Ascending aorta (tissue), 2 donors: ENCODE data around the gene ASB5. TPM values are rescaled to one million over a fixed set of nuclear protein-coding genes. Genes with fewer than 3 reads are reported as not detected.

ENCODE experiments used
- DNase-seq, 2 donors: peaks; one replicate each; pipeline ENCODE4 v3.0.0-alpha.2; 2019; ENCODE audit warnings: low spot score in 2 of 2
- H3K27ac ChIP-seq, 2 donors: fragments of 200-600 bp; sonication (generic); one replicate each; pipeline ENCODE4 v1.5.1; 2016 to 2017; ENCODE audit warnings: mild to moderate bottlenecking in 1 of 2
- H3K27me3 ChIP-seq: fragments of 200-600 bp; sonication (generic); one replicate; pipeline ENCODE4 v1.5.1; 2017
- H3K36me3 ChIP-seq, 2 donors: fragments of 200-600 bp; sonication (generic); one replicate each; pipeline ENCODE4 v1.5.1; 2016
- H3K4me1 ChIP-seq, 2 donors: fragments of 200-600 bp; sonication (generic); one replicate each; pipeline ENCODE4 v1.5.1; 2016 to 2017; ENCODE audit warnings: mild to moderate bottlenecking in 1 of 2
- H3K4me3 ChIP-seq, 2 donors: fragments of 200-600 bp; sonication (generic); one replicate each; pipeline ENCODE4 v1.5.1; 2016 to 2017; ENCODE audit warnings: mild to moderate bottlenecking in 1 of 2
- H3K9me3 ChIP-seq, 2 donors: fragments of 200-600 bp; sonication (generic); one replicate each; pipeline ENCODE4 v1.5.1; 2016
- intact Hi-C: fragments of 100-400 bp; cut with DNase I; formaldehyde crosslinking; loops from one replicate; pipeline ENCODE4 v1.15.1; 2023
- total RNA-seq: library from RNA; depleted of rRNA; stranded (reverse); fragments of >200 nt; gene quantifications from one replicate; pipeline ENCODE4 v1.1.0, GENCODE V29; 2016
- TF ChIP-seq, protein P1 (sequence below), 3 experiments: fragments of 200-600 bp in 2 of 3; fragments of 450-650 bp in 1 of 3; sonication (generic) in 2 of 3; IDR thresholded peaks; one replicate each; pipeline ENCODE4 v1.5.1; 2016 to 2019; ENCODE audit warnings: antibody characterized with exemption in 3 of 3, mild to moderate bottlenecking in 1 of 3, moderate library complexity in 1 of 3

ASB5 gene
- total RNA-seq, 1 donor from 2014 or later = not detected

DNA sequence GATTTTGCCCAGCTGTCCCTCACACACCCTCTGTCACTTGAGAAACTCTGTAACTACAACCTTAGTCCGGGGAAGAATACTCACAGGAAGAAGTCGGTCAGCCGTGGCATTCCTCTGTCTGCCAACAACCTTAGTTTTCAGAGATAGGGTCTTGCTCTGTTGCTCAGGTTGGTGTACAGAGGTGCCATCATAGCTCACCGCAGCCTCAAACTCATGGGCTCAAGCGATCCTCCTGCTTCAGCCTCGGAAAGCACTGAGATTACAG, 38.6 kb upstream of the ASB5 start:
- H3K27ac ChIP-seq = no peak overlapping the region
- no peak overlapping the region for H3K4me3 ChIP-seq
- no peaks in the 10 kb centered on the region for H3K9me3 ChIP-seq
- H3K36me3 ChIP-seq = no peaks in the 10 kb centered on the region
- no peak for DNase-seq
- TF ChIP-seq, protein P1, sequence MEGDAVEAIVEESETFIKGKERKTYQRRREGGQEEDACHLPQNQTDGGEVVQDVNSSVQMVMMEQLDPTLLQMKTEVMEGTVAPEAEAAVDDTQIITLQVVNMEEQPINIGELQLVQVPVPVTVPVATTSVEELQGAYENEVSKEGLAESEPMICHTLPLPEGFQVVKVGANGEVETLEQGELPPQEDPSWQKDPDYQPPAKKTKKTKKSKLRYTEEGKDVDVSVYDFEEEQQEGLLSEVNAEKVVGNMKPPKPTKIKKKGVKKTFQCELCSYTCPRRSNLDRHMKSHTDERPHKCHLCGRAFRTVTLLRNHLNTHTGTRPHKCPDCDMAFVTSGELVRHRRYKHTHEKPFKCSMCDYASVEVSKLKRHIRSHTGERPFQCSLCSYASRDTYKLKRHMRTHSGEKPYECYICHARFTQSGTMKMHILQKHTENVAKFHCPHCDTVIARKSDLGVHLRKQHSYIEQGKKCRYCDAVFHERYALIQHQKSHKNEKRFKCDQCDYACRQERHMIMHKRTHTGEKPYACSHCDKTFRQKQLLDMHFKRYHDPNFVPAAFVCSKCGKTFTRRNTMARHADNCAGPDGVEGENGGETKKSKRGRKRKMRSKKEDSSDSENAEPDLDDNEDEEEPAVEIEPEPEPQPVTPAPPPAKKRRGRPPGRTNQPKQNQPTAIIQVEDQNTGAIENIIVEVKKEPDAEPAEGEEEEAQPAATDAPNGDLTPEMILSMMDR (IDR thresholded peaks at IDR 0.05) = no peak
- no peaks in the 10 kb centered on the region for H3K4me1 ChIP-seq
- H3K27me3 ChIP-seq = no peaks in the 10 kb centered on the region
- intact Hi-C loops = no loop called here

DNA sequence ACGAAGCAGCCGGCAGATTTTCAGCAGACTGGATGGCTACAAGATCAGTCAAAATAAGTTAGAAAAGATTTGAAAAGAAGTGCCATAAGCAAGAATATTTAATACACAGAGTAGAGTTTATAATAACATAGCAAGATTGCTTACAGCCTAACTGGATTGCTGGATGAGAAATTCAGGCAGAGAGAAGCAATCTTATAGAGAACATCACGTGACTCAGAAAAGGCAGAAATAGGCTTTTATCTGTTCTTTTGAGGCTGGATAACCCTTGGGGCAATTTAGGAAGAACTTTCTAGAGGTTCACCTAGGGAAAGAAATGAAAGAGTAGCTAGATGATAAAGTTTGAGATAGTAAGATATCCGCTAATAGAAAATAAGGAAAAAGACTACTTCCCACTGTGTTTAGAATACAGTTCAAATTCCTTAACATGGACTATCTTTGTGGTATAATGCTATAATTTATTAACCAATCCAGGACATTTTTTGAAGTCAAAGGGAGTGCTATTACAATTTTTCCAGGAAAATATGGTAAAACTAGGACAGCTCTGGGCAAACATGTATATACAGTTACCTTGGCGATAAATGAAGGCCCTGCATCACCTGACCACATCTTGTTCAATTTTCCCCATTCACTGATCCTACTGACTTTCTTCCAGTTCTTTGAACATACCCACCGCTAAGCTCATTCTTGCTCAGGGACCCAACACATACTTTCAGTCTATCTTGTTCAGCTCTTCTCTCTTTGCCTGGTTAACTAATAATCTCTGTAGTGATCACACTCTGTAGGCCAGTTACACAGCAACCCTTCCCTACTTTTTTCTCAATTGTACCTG, 38.0 kb upstream of the ASB5 start:
- H3K27ac ChIP-seq = no peak overlapping the region
- H3K27me3 ChIP-seq = no peaks in the 10 kb centered on the region
- no peak for DNase-seq
- no peaks in the 10 kb centered on the region for H3K4me1 ChIP-seq
- H3K36me3 ChIP-seq = no peaks in the 10 kb centered on the region
- intact Hi-C loops = no loop called here
- TF ChIP-seq, protein P1 (IDR thresholded peaks at IDR 0.05) = no peak
- H3K4me3 ChIP-seq = no peak overlapping the region
- H3K9me3 ChIP-seq = no peaks in the 10 kb centered on the region

DNA sequence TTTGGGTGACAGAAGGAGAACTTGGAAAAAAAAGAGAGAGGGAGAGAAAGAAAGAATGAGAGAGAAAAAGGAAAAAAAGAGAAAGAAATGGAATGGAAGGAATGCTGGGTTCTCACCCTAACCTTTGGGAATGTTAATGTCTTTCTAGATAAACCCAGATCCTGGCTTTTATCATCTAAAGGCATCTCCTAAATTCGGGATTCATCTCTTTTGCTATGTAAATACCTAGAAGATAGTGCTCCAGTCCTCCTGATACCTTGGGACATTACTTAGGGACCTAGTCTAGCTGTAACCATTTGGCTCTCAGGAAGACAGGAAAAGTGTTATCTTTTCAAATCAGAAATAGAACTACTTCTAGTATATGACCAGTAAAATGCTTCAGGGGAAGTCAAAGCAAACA, 34.9 kb upstream of the ASB5 start:
- intact Hi-C loops = no loop called here

DNA sequence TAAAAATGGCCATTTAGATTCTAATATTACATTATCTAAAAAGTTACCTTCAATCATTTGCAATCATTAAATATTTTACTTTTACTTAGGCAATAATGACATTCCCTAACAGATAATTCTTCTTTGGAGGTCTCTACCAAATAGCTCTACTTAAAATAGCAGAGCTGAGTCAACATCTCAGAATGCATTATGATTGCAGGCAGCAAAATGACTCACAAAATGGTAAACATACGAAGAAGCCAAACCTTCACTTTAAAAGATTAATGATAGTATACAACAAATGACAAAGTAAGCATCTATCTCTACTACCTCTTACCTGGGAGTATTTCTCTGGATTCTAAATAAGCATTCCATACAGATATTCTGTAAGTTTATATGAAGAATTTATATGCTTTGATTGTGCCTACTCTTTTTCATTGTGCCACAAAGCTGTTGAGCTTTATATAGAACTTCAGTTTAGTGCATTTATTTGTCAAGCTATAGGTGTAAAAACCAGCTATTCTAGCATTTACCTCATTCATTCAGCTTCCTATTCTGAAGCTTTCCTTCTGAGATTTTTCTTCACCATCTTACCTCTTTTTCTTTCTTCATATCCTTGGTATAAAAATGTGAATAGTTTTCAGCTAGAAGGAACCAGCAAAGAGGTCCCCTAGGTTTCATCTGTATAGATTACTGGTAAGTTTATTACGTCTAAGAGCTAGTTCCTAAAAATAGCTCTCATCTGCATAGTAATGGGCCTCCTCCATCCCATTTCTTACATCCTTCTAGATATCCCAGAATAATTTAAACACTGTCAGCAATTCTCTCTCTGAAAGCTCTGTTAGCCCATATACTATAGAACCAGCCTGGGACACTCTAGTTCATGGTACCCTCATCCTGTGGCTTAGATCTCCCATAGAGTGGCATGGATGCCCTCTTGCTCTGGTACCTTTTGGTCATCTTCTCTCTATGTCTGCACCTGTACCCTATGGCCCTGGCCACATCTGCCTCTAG, 33.6 kb upstream of the ASB5 start:
- TF ChIP-seq, protein P1 (IDR thresholded peaks at IDR 0.05) = no peak
- H3K9me3 ChIP-seq = no peaks in the 10 kb centered on the region
- intact Hi-C loops = no loop called here
- H3K4me3 ChIP-seq = no peak overlapping the region
- no peaks in the 10 kb centered on the region for H3K27me3 ChIP-seq
- H3K36me3 ChIP-seq = no peaks in the 10 kb centered on the region
- DNase-seq = no peak
- no peak overlapping the region for H3K27ac ChIP-seq
- H3K4me1 ChIP-seq = no peaks in the 10 kb centered on the region

More for the DNA sequence above, 34.9 kb upstream of the ASB5 start:
- no peak overlapping the region for H3K27ac ChIP-seq
- H3K4me3 ChIP-seq = no peak overlapping the region
- no peaks in the 10 kb centered on the region for H3K4me1 ChIP-seq
- H3K27me3 ChIP-seq = no peaks in the 10 kb centered on the region
- no peaks in the 10 kb centered on the region for H3K36me3 ChIP-seq
- DNase-seq = no peak
- H3K9me3 ChIP-seq = no peaks in the 10 kb centered on the region
- TF ChIP-seq, protein P1 (IDR thresholded peaks at IDR 0.05) = no peak

DNA sequence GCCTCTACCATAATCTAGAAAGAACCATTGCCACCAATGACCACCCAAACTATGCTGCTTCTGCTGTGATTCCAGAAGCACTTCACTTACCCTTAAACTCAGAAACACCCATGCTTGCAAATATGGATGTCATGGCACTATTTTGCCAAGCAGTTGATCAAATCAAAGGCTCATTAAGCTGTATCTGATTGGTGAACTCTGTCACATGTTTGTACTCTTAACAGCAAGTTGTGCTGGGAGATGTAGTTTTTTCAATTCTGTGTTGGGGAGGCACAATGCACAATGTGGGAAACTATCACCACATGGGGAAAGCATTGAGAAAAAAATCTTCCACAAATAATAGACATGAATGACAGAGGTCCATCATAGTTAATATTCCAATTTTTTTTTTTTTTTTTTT, 31.5 kb upstream of the ASB5 start:
- TF ChIP-seq, protein P1 (IDR thresholded peaks at IDR 0.05) = no peak
- no peaks in the 10 kb centered on the region for H3K4me1 ChIP-seq
- intact Hi-C loops = no loop called here
- H3K36me3 ChIP-seq = no peaks in the 10 kb centered on the region
- H3K27ac ChIP-seq = no peak overlapping the region
- no peak for DNase-seq
- no peak overlapping the region for H3K4me3 ChIP-seq
- no peaks in the 10 kb centered on the region for H3K27me3 ChIP-seq
- H3K9me3 ChIP-seq = no peaks in the 10 kb centered on the region
